Measurements from ENCODE around the gene TRPM5. TPM values are rescaled to one million over a fixed set of nuclear protein-coding genes. Genes with fewer than 3 reads are reported as not detected.

TRPM5 gene
- total RNA-seq, 2 experiments from 2014 or later = not detected

- Histone ChIP-seq H3K36me3 (ENCODE audit: insufficient read depth, low read length) (no peaks in the 10 kb centered on the region), H3K27ac (ENCODE audit: low read depth, low read length, poor library complexity, severe bottlenecking) (no peak overlapping the region), H2AFZ (ENCODE audit: low read length) (no peak overlapping the region), H3K9me2 (ENCODE audit: insufficient read depth, low read length) (no peaks in the 10 kb centered on the region), H3K79me2 (ENCODE audit: insufficient read depth, low read depth, low read length) (no peaks in the 10 kb centered on the region), H4K20me1 (ENCODE audit: insufficient read depth, low read length) (no peaks in the 10 kb centered on the region), H3K4me1 (ENCODE audit: insufficient read depth, low read length, poor library complexity, severe bottlenecking) (peaks cover 19% of the 10 kb centered on the region), H3K4me3 (ENCODE audit: low read depth, low read length, poor library complexity, severe bottlenecking) (no peak overlapping the region), H3K4me2 (ENCODE audit: low read length) (no peak overlapping the region), H3K9me3 (ENCODE audit: low read length) (no peaks in the 10 kb centered on the region)
- no TSS peak for BruUV-seq (replicated peaks)
- TF ChIP-seq EZH2phosphoT487 (IDR thresholded peaks at IDR 0.05; ENCODE audit: borderline replicate concordance, low read depth, low read length) (no peak), CTCF (conservative IDR thresholded peaks at IDR 0.05; ENCODE audit: low read length) (no peak)
- no peak for DNase-seq (ENCODE audit: low spot score)
- ChIA-PET POLR2A (no interaction called here), CTCF (ENCODE audit: unreplicated experiment) (no interaction called here)
- intact Hi-C loops (cut with micrococcal nuclease; ENCODE audit: unreplicated experiment) = no loop called here
Observed at GRCh38 chr11:2442589-2442988, 1.7 kb downstream of the TRPM5 start.

- Histone ChIP-seq H3K27ac (ENCODE audit: low read depth, low read length, poor library complexity, severe bottlenecking) (no peak overlapping the region), H3K79me2 (ENCODE audit: insufficient read depth, low read depth, low read length) (no peaks in the 10 kb centered on the region), H2AFZ (ENCODE audit: low read length) (no peak overlapping the region), H3K4me3 (ENCODE audit: low read depth, low read length, poor library complexity, severe bottlenecking) (no peak overlapping the region), H3K4me2 (ENCODE audit: low read length) (no peak overlapping the region), H3K9me3 (ENCODE audit: low read length) (no peaks in the 10 kb centered on the region), H3K9me2 (ENCODE audit: insufficient read depth, low read length) (no peaks in the 10 kb centered on the region), H4K20me1 (ENCODE audit: insufficient read depth, low read length) (no peaks in the 10 kb centered on the region), H3K4me1 (ENCODE audit: insufficient read depth, low read length, poor library complexity, severe bottlenecking) (peaks cover 6% of the 10 kb centered on the region), H3K36me3 (ENCODE audit: insufficient read depth, low read length) (no peaks in the 10 kb centered on the region)
- CTCF ChIA-PET (ENCODE audit: unreplicated experiment) = interaction anchor here (0.5 kb wide), 1 partner anchor 87 kb away, joined by 4 read pairs; no protein-coding TSS in a partner anchor
- POLR2A ChIA-PET = interaction anchor here (0.7 kb wide), 1 partner anchor 1575 kb away, joined by 6 read pairs; no protein-coding TSS in a partner anchor
- TF ChIP-seq EZH2phosphoT487 (IDR thresholded peaks at IDR 0.05; ENCODE audit: borderline replicate concordance, low read depth, low read length) = no peak
- intact Hi-C loops (cut with micrococcal nuclease; ENCODE audit: unreplicated experiment) = no loop called here
- BruUV-seq (replicated peaks) = no TSS peak
- DNase-seq (ENCODE audit: low spot score) = no peak
Observed at GRCh38 chr11:2441171-2441570, 3.1 kb downstream of the TRPM5 start.

GRCh38 chr11:2440646-2441045 lies 3.7 kb downstream of the TRPM5 start:
- H4K20me1 ChIP-seq (ENCODE audit: insufficient read depth, low read length) = no peaks in the 10 kb centered on the region
- no peak for DNase-seq (ENCODE audit: low spot score)
- intact Hi-C loops (cut with micrococcal nuclease; ENCODE audit: unreplicated experiment) = no loop called here
- H3K27ac ChIP-seq (ENCODE audit: low read depth, low read length, poor library complexity, severe bottlenecking) = no peak overlapping the region
- TF ChIP-seq CTCF (conservative IDR thresholded peaks at IDR 0.05; ENCODE audit: low read length) = no peak
- TF ChIP-seq EZH2phosphoT487 (IDR thresholded peaks at IDR 0.05; ENCODE audit: borderline replicate concordance, low read depth, low read length) = no peak
- no peak overlapping the region for H3K4me3 ChIP-seq (ENCODE audit: low read depth, low read length, poor library complexity, severe bottlenecking)
- BruUV-seq (replicated peaks) = no TSS peak
- CTCF ChIA-PET (ENCODE audit: unreplicated experiment) = interaction anchor here (0.5 kb wide), 1 partner anchor 88 kb away, joined by 4 read pairs; no protein-coding TSS in a partner anchor
- H3K9me2 ChIP-seq (ENCODE audit: insufficient read depth, low read length) = no peaks in the 10 kb centered on the region
- no peak overlapping the region for H2AFZ ChIP-seq (ENCODE audit: low read length)
- POLR2A ChIA-PET = no interaction called here
- H3K9me3 ChIP-seq (ENCODE audit: low read length) = no peaks in the 10 kb centered on the region
- H3K79me2 ChIP-seq (ENCODE audit: insufficient read depth, low read depth, low read length) = no peaks in the 10 kb centered on the region
- H3K4me2 ChIP-seq (ENCODE audit: low read length) = no peak overlapping the region
- H3K4me1 ChIP-seq (ENCODE audit: insufficient read depth, low read length, poor library complexity, severe bottlenecking) = peaks cover 5% of the 10 kb centered on the region
- H3K36me3 ChIP-seq (ENCODE audit: insufficient read depth, low read length) = no peaks in the 10 kb centered on the region

All from OCI-LY7 (cell line).